ENCODE data around the gene PKD1L1.

PKD1L1 gene

GRCh38 chr7:47778153-47778661 lies 170.1 kb downstream of the PKD1L1 start:
- TF ChIP-seq CTCF (IDR thresholded peaks at IDR 0.05; ENCODE audit: low read depth, low read length, missing control alignments): no peak
- DNase-seq (ENCODE audit: low read depth): no peak
- no peak overlapping the region for H3K4me3 ChIP-seq (ENCODE audit: low read depth, low read length)

- H3K4me3 ChIP-seq (ENCODE audit: low read depth, low read length): no peak overlapping the region
- no peak for DNase-seq (ENCODE audit: low read depth)
- TF ChIP-seq CTCF (IDR thresholded peaks at IDR 0.05; ENCODE audit: low read depth, low read length, missing control alignments): no peak
Observed at GRCh38 chr7:47777531-47778152, 170.6 kb downstream of the PKD1L1 start.

GRCh38 chr7:47776335-47776734 lies 171.9 kb downstream of the PKD1L1 start:
- DNase-seq (ENCODE audit: low read depth): no peak
- TF ChIP-seq CTCF (IDR thresholded peaks at IDR 0.05; ENCODE audit: low read depth, low read length, missing control alignments): no peak

GRCh38 chr7:47775238-47775637 lies 173.0 kb downstream of the PKD1L1 start:
- H3K4me3 ChIP-seq (ENCODE audit: low read depth, low read length): no peak overlapping the region
- no peak for DNase-seq (ENCODE audit: low read depth)
- no peak for TF ChIP-seq CTCF (IDR thresholded peaks at IDR 0.05; ENCODE audit: low read depth, low read length, missing control alignments)

More at GRCh38 chr7:47776335-47776734, 171.9 kb downstream of the PKD1L1 start:
- H3K4me3 ChIP-seq (ENCODE audit: low read depth, low read length): no peak overlapping the region

- TF ChIP-seq CTCF (IDR thresholded peaks at IDR 0.05; ENCODE audit: low read depth, low read length, missing control alignments): no peak
- no peak for DNase-seq (ENCODE audit: low read depth)
- no peak overlapping the region for H3K4me3 ChIP-seq (ENCODE audit: low read depth, low read length)
Observed at GRCh38 chr7:47772492-47772891, 175.8 kb downstream of the PKD1L1 start.

- no peak for DNase-seq (ENCODE audit: low read depth)
- H3K4me3 ChIP-seq (ENCODE audit: low read depth, low read length): no peak overlapping the region
- no peak for TF ChIP-seq CTCF (IDR thresholded peaks at IDR 0.05; ENCODE audit: low read depth, low read length, missing control alignments)
Observed at GRCh38 chr7:47771990-47772360, 176.3 kb downstream of the PKD1L1 start.
